Tibial nerve (tissue), 4 donors: ENCODE measurements around the gene GNG10. TPM values are rescaled to one million over a fixed set of nuclear protein-coding genes. Genes with fewer than 3 reads are reported as not detected.
"Not testable (repeated sequence)": the region's sequence is repeated elsewhere in the genome, so short reads cannot be mapped to it uniquely, and the experiment has no call there.

Source experiments
- DNase-seq, 2 donors: peaks; one replicate each; pipeline ENCODE4 v3.0.0-alpha.2; 2019; ENCODE audit warnings: low spot score in 2 of 2
- H3K27ac ChIP-seq, 4 donors: fragments of 200-600 bp; sonication (generic) in 3 of 4; one replicate each; pipeline ENCODE4 v1.5.1; 2017 to 2019; ENCODE audit warnings: mild to moderate bottlenecking in 1 of 4
- H3K27me3 ChIP-seq, 2 donors: fragments of 200-600 bp; sonication (generic) in 1 of 2; one replicate each; pipeline versions ENCODE4 v1.5.1 to v1.6.0; 2017 to 2019
- H3K36me3 ChIP-seq, 3 donors: fragments of 200-600 bp; sonication (generic); one replicate each; pipeline ENCODE4 v1.5.1; 2018 to 2019
- H3K4me1 ChIP-seq, 4 donors: fragments of 200-600 bp; sonication (generic) in 3 of 4; one replicate each; pipeline ENCODE4 v1.5.1; 2017 to 2019
- H3K4me3 ChIP-seq, 4 donors: fragments of 200-600 bp; sonication (generic) in 3 of 4; one replicate each; pipeline ENCODE4 v1.5.1; 2017 to 2019; ENCODE audit warnings: mild to moderate bottlenecking in 1 of 4, moderate library complexity in 1 of 4
- H3K9me3 ChIP-seq, 4 donors: fragments of 200-600 bp; sonication (generic) in 3 of 4; one replicate each; pipeline ENCODE4 v1.5.1; 2017 to 2019
- CTCF ChIP-seq, 5 experiments: fragments of 200-600 bp in 3 of 5; fragments of 450-650 bp in 2 of 5; sonication (generic) in 3 of 5; IDR thresholded peaks; one replicate each; pipeline ENCODE4 v1.5.1; 2016 to 2019; ENCODE audit warnings: antibody characterized with exemption in 5 of 5, mild to moderate bottlenecking in 3 of 5, moderate library complexity in 2 of 5
- EP300 ChIP-seq, 2 donors: sonication (generic); formaldehyde crosslinking; IDR thresholded peaks; one replicate each; pipeline ENCODE4 v1.6.1; 2017; ENCODE audit warnings: antibody characterized with exemption in 2 of 2, mild to moderate bottlenecking in 1 of 2
- POLR2A ChIP-seq, 2 donors: fragments of 450-650 bp; IDR thresholded peaks; one replicate each; pipeline ENCODE4 v1.6.1; 2017; ENCODE audit warnings: antibody characterized with exemption in 2 of 2, mild to moderate bottlenecking in 2 of 2, moderate library complexity in 2 of 2
- WGBS, 2 donors: methylation state at CpG; one replicate each; pipeline ENCODE4 v1.1.5; 2018; 5-methylcytosine and 5-hydroxymethylcytosine counted together
- total RNA-seq, 4 donors: library from RNA; depleted of rRNA; stranded (reverse); fragments of >200 nt; gene quantifications; one replicate each; pipeline ENCODE4 v1.1.0, GENCODE V29; 2016

The GNG10 gene
- total RNA-seq, 4 donors from 2014 or later, result 41.8 to 70.2 (median 51.0) TPM

DNA sequence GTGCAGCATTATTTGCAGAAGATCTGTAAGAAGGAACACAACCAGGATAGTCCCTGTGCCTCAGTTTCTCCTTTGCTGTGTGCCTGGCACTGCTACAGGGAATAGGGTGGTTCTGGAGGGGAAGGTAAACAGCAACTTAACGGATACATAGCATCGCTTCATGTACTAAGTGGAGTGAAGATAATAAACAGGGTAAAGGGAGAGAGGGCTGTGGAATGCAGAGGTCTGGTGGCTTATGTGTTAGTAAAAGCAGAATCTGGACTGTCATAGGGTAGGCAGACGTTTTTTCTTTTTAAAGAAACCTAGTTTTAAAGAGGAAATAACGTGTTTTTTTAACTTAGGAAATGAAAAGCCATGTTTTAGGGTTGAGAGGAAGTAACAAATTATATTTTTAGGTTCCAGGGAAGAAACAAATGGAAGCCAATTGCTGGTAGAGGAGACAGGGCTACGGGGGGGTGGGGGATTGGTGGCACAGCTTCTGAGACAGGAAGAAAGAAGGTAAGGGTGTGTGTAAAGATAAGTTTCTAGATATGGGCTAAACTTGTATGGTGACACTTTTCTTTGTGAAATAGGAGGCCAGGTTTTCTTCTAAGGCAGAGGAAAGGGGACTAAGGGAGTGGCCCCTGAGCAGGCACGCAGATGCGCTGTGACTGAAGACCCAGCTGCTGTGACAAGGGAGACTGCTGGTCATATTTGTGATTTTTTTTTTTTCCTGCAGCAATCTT is 1.3 kb downstream of the GNG10 start:
- Histone ChIP-seq H3K27me3 (no peaks in the 10 kb centered on the region), H3K4me3 (peak overlapping the region; percentile 71 to 83 (median 74)), H3K9me3 (no peaks in the 10 kb centered on the region), H3K27ac (peak overlapping the region in 3 of 4 donors; percentile 66 to 86 (median 79)), H3K4me1 (peaks cover 0 to 21% (median 7%) of the 10 kb centered on the region in 4 donors), H3K36me3 (peaks cover 0 to 12% (median 0%) of the 10 kb centered on the region in 3 donors)
- no peak for TF ChIP-seq EP300 (IDR thresholded peaks at IDR 0.05)
- no peak for TF ChIP-seq CTCF (IDR thresholded peaks at IDR 0.05)
- TF ChIP-seq POLR2A (IDR thresholded peaks at IDR 0.05), result no peak
- WGBS, 2 donors, result 40% methylated on average over 7 of the region's 7 CpGs
- DNase-seq, result no peak

DNA sequence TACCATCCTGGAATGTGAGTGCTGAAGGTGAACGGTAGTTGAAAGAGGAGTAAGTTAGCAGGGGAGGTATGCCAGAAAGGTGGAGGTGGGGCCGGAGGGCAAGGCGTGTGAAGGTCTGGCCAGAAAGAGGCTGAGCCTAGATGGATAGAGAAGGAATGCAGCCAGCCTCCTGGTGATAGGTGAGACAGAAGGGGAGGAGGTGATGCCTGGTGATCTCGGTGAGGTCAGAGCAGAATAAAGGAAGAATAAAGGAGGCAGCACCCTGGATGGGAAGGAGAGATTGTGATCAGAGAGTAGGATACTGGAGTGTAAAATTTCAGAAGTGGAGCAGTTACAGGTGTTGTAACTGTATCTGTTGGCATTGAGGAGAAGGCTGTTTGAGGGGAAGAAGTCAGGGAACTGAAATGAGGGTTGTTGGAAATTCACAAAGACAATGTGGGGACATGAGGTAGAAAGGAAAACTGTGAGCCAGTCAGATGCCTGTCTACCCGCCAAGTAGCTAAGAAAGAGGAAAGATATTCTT is 2.0 kb downstream of the GNG10 start:
- TF ChIP-seq POLR2A (IDR thresholded peaks at IDR 0.05) (no peak), CTCF (IDR thresholded peaks at IDR 0.05) (no peak), EP300 (IDR thresholded peaks at IDR 0.05) (no peak)
- Histone ChIP-seq H3K36me3 (peaks cover 0 to 18% (median 0%) of the 10 kb centered on the region in 3 donors), H3K27me3 (no peaks in the 10 kb centered on the region), H3K27ac (peak overlapping the region in 1 of 4 donors; percentile 79), H3K9me3 (no peaks in the 10 kb centered on the region), H3K4me3 (no peak overlapping the region), H3K4me1 (peaks cover 0 to 21% (median 7%) of the 10 kb centered on the region in 4 donors)
- DNase-seq, result no peak
- WGBS, 2 donors, result 86 to 88% methylated on average over 5 of the region's 5 CpGs

- Histone ChIP-seq H3K27me3 (no peaks in the 10 kb centered on the region), H3K4me3 (no peak overlapping the region), H3K9me3 (no peaks in the 10 kb centered on the region), H3K36me3 (peaks cover 0 to 41% (median 0%) of the 10 kb centered on the region in 3 donors), H3K4me1 (peaks cover 0 to 7% (median under 1%) of the 10 kb centered on the region in 4 donors), H3K27ac (no peak overlapping the region)
- TF ChIP-seq POLR2A (IDR thresholded peaks at IDR 0.05), result no peak
- no peak for TF ChIP-seq EP300 (IDR thresholded peaks at IDR 0.05)
- TF ChIP-seq CTCF (IDR thresholded peaks at IDR 0.05), result no peak
- no peak for DNase-seq
- WGBS, 2 donors, result 48 to 68% methylated on average over 1 of the region's 1 CpG
These were observed 6.7 kb downstream of the GNG10 start for GRCh38 chr9:111668026-111668573.

DNA sequence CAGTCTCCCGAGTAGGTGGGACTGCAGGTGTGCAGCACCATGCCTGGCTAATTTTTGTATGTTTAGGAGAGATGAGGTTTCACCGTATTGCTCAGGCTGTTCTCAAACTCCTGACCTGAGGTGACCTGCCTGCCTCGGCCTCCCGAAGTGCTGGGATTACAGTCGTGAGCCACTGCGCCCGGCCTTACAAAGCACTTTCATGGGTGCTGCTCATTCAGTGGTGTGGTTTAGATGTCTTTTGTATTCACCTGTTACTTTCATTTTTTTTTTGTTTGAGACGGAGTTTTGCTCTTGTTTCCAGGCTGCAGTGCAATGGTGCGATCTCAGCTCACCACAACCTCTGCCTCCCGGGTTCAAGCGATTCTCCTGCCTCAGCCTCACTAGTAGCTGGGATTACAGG is 7.2 kb downstream of the GNG10 start:
- H3K4me1 ChIP-seq, H3K4me3 ChIP-seq, H3K9me3 ChIP-seq, H3K27ac ChIP-seq, H3K27me3 ChIP-seq, DNase-seq: not testable (repeated sequence)
- WGBS, 2 donors, result 89% methylated on average over 11 of the region's 11 CpGs
- H3K36me3 ChIP-seq, result peaks cover 0 to 41% (median 0%) of the 10 kb centered on the region in 3 donors

GRCh38 chr9:111674319-111674718 is 12.9 kb downstream of the GNG10 start:
- Histone ChIP-seq H3K27me3 (no peaks in the 10 kb centered on the region), H3K36me3 (peaks cover 0 to 46% (median 0%) of the 10 kb centered on the region in 3 donors), H3K27ac (no peak overlapping the region), H3K4me1 (no peaks in the 10 kb centered on the region), H3K4me3 (no peak overlapping the region), H3K9me3 (no peaks in the 10 kb centered on the region)
- no peak for DNase-seq
- WGBS, 2 donors, result 90 to 96% methylated on average over 2 of the region's 2 CpGs
- no peak for TF ChIP-seq CTCF (IDR thresholded peaks at IDR 0.05)
- no peak for TF ChIP-seq EP300 (IDR thresholded peaks at IDR 0.05)
- no peak for TF ChIP-seq POLR2A (IDR thresholded peaks at IDR 0.05)
